HEK293 (cell line): ENCODE measurements around the gene ADAT2.

Experiments used
- ZNF416 ChIP-seq: fragments of 450-650 bp; formaldehyde crosslinking; IDR thresholded peaks from 2 replicates; pipeline ENCODE4 v1.5.1; 2016; ENCODE audit warnings: missing biosample characterization, missing genetic modification characterization
- TF ChIP-seq, protein P1 (sequence below): fragments of 450-650 bp; formaldehyde crosslinking; IDR thresholded peaks from 2 replicates; pipeline ENCODE4 v1.5.1; 2016; ENCODE audit warnings: missing biosample characterization, missing genetic modification characterization

GRCh38 chr6:143431226-143431625 is 19.3 kb downstream of the ADAT2 start:
- no peak for TF ChIP-seq ZNF416 (tag by site-specific recombination)
- TF ChIP-seq, protein P1, sequence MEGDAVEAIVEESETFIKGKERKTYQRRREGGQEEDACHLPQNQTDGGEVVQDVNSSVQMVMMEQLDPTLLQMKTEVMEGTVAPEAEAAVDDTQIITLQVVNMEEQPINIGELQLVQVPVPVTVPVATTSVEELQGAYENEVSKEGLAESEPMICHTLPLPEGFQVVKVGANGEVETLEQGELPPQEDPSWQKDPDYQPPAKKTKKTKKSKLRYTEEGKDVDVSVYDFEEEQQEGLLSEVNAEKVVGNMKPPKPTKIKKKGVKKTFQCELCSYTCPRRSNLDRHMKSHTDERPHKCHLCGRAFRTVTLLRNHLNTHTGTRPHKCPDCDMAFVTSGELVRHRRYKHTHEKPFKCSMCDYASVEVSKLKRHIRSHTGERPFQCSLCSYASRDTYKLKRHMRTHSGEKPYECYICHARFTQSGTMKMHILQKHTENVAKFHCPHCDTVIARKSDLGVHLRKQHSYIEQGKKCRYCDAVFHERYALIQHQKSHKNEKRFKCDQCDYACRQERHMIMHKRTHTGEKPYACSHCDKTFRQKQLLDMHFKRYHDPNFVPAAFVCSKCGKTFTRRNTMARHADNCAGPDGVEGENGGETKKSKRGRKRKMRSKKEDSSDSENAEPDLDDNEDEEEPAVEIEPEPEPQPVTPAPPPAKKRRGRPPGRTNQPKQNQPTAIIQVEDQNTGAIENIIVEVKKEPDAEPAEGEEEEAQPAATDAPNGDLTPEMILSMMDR (tag by site-specific recombination), result no peak
